Esophagus squamous epithelium (tissue), 5 donors: Measurements from ENCODE around the gene COL4A2. TPM values are rescaled to one million over a fixed set of nuclear protein-coding genes. Genes with fewer than 3 reads are reported as not detected.

Experiments used
- DNase-seq: peaks from one replicate; lab custom pipeline; 2025; lab: John Stamatoyannopoulos, UW
- H3K27ac ChIP-seq, 4 donors: fragments of 200-600 bp; sonication (generic); one replicate each; pipeline ENCODE4 v1.5.1; 2016 to 2019; ENCODE audit warnings: mild to moderate bottlenecking in 1 of 4
- H3K27me3 ChIP-seq, 4 donors: fragments of 200-600 bp; sonication (generic); 1 replicate in 3 of 4; 2 replicates in 1 of 4; pipeline versions ENCODE4 v1.5.1 to v1.6.0; 2017 to 2021; ENCODE audit warnings: antibody characterized with exemption in 1 of 4
- H3K36me3 ChIP-seq, 3 donors: fragments of 200-600 bp; sonication (generic); one replicate each; pipeline ENCODE4 v1.5.1; 2016 to 2019
- H3K4me1 ChIP-seq, 3 donors: fragments of 200-600 bp; sonication (generic); one replicate each; pipeline ENCODE4 v1.5.1; 2017 to 2019
- H3K4me3 ChIP-seq, 4 donors: fragments of 200-600 bp; sonication (generic); 1 replicate in 3 of 4; 2 replicates in 1 of 4; pipeline ENCODE4 v1.5.1; 2016 to 2019; ENCODE audit warnings: mild to moderate bottlenecking in 2 of 4, moderate library complexity in 1 of 4
- H3K9me3 ChIP-seq, 3 donors: fragments of 200-600 bp; sonication (generic); one replicate each; pipeline ENCODE4 v1.5.1; 2016 to 2019
- CTCF ChIP-seq, 6 experiments: fragments of 450-650 bp in 4 of 6; fragments of 200-600 bp in 2 of 6; sonication (generic) in 2 of 6; IDR thresholded peaks; one replicate each; pipeline ENCODE4 v1.5.1; 2016 to 2019; ENCODE audit warnings: antibody characterized with exemption in 6 of 6, mild to moderate bottlenecking in 4 of 6, moderate library complexity in 4 of 6
- POLR2A ChIP-seq, 4 donors: fragments of 450-650 bp; IDR thresholded peaks; one replicate each; pipeline ENCODE4 v1.6.1; 2017; ENCODE audit warnings: antibody characterized with exemption in 4 of 4, mild to moderate bottlenecking in 4 of 4, moderate library complexity in 3 of 4
- WGBS, 2 donors: methylation state at CpG; one replicate each; pipeline ENCODE4 v1.1.5; 2018; 5-methylcytosine and 5-hydroxymethylcytosine counted together
- intact Hi-C: fragments of 100-400 bp; cut with DNase I; formaldehyde crosslinking; loops from one replicate; pipeline ENCODE4 v1.15.0; 2022
- total RNA-seq, 4 donors: library from RNA; depleted of rRNA; stranded (reverse); fragments of >200 nt; gene quantifications; one replicate each; pipeline ENCODE4 v1.1.0, GENCODE V29; 2016
- donor health status: DM: yes; HTN: yes; CAD: no.

The COL4A2 gene
- total RNA-seq, 4 donors from 2014 or later = 11.9 to 102 (median 43.5) TPM

GRCh38 chr13:110399801-110400200, 92.7 kb downstream of the COL4A2 start:
- no peak for DNase-seq
- Histone ChIP-seq H3K9me3 (no peaks in the 10 kb centered on the region), H3K36me3 (no peaks in the 10 kb centered on the region), H3K4me1 (peaks cover 0 to 53% (median 9%) of the 10 kb centered on the region in 3 donors), H3K27ac (peak overlapping the region in 2 of 4 donors; percentile 86), H3K27me3 (no peaks in the 10 kb centered on the region), H3K4me3 (no peak overlapping the region)
- 52 to 63% methylated on average over 2 of the region's 2 CpGs for WGBS, 2 donors
- intact Hi-C loops = no loop called here
- TF ChIP-seq POLR2A (IDR thresholded peaks at IDR 0.05) (no peak), CTCF (IDR thresholded peaks at IDR 0.05) (no peak)

GRCh38 chr13:110400786-110401533, 93.9 kb downstream of the COL4A2 start:
- Histone ChIP-seq H3K4me1 (peaks cover 0 to 60% (median 9%) of the 10 kb centered on the region in 3 donors), H3K9me3 (no peaks in the 10 kb centered on the region), H3K27ac (peak overlapping the region in 3 of 4 donors; percentile 2 to 86 (median 24)), H3K36me3 (no peaks in the 10 kb centered on the region), H3K4me3 (no peak overlapping the region), H3K27me3 (no peaks in the 10 kb centered on the region)
- WGBS, 2 donors = 53 to 74% methylated on average over 3 of the region's 3 CpGs
- no peak for DNase-seq
- intact Hi-C loops = no loop called here
- TF ChIP-seq CTCF (IDR thresholded peaks at IDR 0.05) = no peak

GRCh38 chr13:110402299-110403069, 95.4 kb downstream of the COL4A2 start:
- H3K27ac ChIP-seq = peak overlapping the region in 1 of 4 donors; percentile 31
- no peak overlapping the region for H3K4me3 ChIP-seq
- 80 to 89% methylated on average over 9 of the region's 9 CpGs for WGBS, 2 donors
- TF ChIP-seq POLR2A (IDR thresholded peaks at IDR 0.05) = no peak
- no peak for TF ChIP-seq CTCF (IDR thresholded peaks at IDR 0.05)
- no peaks in the 10 kb centered on the region for H3K36me3 ChIP-seq
- no peak for DNase-seq
- peaks cover 0 to 66% (median 12%) of the 10 kb centered on the region in 3 donors for H3K4me1 ChIP-seq
- no peaks in the 10 kb centered on the region for H3K9me3 ChIP-seq
- intact Hi-C loops = no loop called here
- no peaks in the 10 kb centered on the region for H3K27me3 ChIP-seq

GRCh38 chr13:110403315-110403714, 96.2 kb downstream of the COL4A2 start:
- no peaks in the 10 kb centered on the region for H3K27me3 ChIP-seq
- H3K4me3 ChIP-seq = no peak overlapping the region
- H3K9me3 ChIP-seq = no peaks in the 10 kb centered on the region
- TF ChIP-seq POLR2A (IDR thresholded peaks at IDR 0.05) (no peak), CTCF (IDR thresholded peaks at IDR 0.05) (no peak)
- 80 to 85% methylated on average over 1 of the region's 1 CpG for WGBS, 2 donors
- H3K4me1 ChIP-seq = peaks cover 0 to 68% (median 19%) of the 10 kb centered on the region in 3 donors
- no peak for DNase-seq
- intact Hi-C loops = no loop called here
- no peak overlapping the region for H3K27ac ChIP-seq
- H3K36me3 ChIP-seq = no peaks in the 10 kb centered on the region

GRCh38 chr13:110403721-110404120, 96.6 kb downstream of the COL4A2 start:
- no peak for DNase-seq
- Histone ChIP-seq H3K27ac (no peak overlapping the region), H3K27me3 (no peaks in the 10 kb centered on the region), H3K4me3 (no peak overlapping the region), H3K4me1 (peaks cover 0 to 66% (median 15%) of the 10 kb centered on the region in 3 donors), H3K36me3 (no peaks in the 10 kb centered on the region), H3K9me3 (no peaks in the 10 kb centered on the region)
- TF ChIP-seq CTCF (IDR thresholded peaks at IDR 0.05) (no peak), POLR2A (IDR thresholded peaks at IDR 0.05) (no peak)
- 50 to 60% methylated on average over 2 of the region's 2 CpGs for WGBS, 2 donors
- intact Hi-C loops = no loop called here
